CD4-positive, alpha-beta T cell treated with Interleukin-1 beta for 1 hour (primary cell): Measurements from ENCODE around the gene EYS.
"Not testable (repeated sequence)": the region's sequence is repeated elsewhere in the genome, so short reads cannot be mapped to it uniquely, and the experiment has no call there.

Experiments
- DNase-seq, 2 donors: peaks; one replicate each; pipeline ENCODE4 v3.0.0-alpha.2; 2020 to 2022

Gene EYS

DNA sequence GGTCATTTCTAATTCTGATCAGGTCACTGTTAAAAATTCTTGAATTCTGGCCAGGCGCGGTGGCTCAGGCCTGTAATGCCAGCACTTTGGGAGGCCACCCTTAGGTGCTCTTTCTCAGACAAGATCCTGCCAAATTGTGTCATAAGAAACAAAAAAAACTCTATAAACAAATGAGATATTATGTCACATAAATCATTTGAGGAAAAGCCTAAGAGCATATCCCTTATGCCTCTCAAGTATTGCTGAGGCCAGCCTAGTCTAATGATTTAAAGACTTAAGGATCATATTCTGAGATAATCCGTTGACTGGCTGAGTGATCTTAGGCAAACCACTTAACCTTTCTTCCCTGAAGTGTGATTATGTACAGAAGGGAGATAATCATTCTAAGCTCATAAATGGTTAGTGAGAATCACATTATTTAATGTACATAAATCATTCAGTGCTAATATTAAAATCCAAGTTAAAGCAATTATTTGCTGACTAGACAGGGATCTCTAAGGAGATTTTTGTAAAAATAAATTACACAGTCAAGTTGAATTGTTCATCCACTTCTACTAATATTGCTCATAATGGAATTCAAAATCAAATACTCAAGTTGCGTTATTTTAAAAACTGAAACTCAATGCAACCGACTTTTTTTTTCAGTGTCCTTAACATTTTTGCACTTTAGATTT is 1706.1 kb downstream of the EYS start:
- DNase-seq: no peak

DNA sequence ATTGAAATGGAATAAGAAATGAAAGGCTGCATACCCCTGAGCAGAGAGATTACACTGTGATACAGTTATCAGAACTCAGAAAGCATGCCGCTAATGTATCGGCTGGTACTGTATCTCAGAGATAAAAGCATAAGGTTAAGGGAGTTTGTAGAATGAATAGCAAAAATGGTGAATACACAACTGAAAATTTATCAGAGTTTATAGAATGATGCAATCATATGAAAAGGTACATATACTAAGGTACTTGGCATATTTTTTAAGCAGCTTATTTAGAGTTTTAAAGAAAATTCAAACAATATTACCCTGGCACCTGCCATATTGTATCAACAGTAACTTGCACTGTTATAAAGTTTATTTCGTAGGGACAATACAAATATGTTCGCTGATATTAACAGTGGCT is 1707.4 kb downstream of the EYS start:
- DNase-seq: no peak

DNA sequence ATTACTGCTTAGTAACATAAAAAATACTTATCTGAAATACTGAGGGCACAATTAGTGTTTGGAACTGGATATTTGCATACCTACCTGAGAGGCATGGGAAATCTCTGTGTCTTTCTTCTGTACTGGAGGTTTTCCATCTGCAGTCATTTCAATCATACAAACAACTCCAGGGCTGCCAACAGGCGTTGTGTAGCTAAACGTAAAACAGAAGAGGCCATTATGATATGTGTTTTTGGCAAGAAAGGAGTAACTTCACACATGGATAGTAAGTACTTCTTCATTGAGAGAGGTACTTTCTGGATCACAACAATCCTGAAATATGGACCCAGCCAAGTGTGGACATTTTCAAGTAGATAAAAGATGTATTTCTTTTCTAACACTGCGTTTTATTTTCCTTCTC is 1708.0 kb downstream of the EYS start:
- DNase-seq: no peak

DNA sequence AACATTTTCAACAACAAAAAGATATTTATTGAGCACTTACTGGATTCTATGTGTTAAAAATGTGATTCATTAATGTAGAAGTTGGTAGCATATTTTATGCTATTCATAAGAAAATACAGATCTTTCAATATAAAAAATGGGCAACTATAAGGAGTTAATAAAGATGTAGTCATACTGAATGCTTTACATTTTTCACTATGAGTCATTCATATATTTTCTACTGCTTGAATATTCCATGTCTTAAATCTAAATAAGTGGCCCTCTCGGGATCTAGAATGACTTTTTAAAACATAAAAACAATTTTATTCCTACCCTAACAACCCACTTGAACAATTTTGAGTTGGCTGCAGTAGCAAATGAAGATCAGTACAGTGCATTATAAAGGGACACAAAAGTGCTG is 1709.3 kb downstream of the EYS start:
- no peak for DNase-seq

DNA sequence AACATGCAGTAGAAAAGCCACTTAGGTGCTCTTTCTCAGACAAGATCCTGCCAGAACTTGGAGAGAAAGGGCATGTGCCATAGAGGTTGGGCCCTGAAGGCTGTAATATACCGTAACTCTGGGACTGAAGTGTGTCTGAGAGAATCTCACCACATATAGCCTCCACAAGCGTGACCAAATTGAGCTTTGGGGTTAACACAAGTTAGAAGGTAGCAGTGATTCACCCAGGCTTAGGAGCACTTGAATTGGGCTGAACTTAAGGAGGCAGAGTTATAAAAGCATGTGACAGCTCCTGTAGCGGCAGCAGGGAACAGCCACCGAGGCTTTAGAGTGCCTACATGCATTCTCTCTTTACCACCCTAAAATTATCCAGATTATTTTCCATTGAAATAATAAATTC is 1709.8 kb downstream of the EYS start:
- no peak for DNase-seq

DNA sequence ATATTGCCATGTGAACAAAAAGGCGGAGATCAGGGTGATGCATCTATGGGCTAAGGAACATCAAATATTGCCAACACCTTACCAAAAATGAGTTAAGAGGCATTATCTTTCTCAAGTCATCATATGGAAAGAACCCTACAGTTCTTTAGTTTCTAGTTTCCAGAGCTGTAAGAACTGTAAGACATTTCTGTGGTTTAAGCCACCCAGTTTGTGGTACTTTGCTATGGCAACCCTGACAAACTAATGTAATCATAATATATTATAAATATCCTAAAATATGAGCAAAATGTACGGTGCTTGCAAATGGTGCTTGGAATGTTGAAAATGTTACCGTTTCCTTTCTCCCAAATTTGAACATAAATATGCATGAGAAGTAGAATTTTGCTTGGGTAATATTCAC is 1721.8 kb downstream of the EYS start:
- no peak for DNase-seq

DNA sequence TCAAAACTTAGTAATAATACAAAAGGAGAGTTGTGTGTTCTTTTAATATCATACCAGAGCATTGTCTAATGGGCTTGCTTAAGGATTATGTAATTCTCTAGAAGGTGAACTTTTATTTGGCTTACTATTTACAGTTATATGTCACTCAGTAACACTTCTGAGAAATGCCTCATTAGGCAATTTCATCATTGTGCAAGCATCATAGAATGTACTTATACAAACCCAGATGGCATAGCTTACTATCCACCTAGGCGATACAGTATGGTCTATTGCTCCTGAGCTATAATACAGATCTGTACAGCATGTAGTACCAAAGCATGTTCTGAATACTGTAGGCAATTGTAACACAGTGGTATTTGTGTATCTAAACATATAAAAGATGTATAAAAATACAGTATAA is 1731.3 kb downstream of the EYS start:
- no peak for DNase-seq

DNA sequence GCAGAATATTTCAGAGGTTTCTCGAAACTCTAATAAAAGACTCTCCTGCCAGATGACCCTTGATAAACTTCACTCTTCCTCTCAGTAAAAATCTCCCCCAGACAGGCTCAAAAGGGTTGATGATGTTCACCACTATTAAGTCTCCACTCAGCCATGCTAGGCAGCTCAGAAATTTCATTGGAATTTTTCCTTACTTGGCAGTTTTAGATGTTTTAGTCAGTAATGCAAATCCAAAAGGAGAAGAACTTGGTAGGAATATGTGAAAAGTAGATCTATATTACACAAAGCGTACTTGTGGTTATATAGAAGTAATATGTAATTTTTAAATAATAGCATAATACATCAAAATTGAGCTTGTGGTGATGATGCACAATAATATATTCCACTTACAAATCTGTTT is 1738.4 kb downstream of the EYS start:
- no peak for DNase-seq

DNA sequence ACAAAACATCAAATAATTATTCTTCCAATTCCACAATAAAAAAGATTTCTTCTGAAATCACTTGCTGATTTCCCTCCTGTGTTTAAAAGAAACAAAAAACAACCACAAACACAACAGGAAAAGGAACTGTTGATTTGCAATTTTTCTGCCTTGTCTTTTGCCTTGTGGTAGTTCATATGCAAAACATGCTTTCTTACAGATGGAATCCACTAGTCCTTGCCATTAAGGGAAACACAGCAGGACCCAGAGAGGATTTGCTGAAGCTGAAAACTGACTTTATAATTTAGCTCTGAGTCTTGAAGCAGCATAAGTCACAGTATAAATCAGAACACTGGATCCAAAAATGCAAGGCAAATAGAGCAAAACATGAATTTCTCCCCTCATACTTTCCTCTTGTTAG is 1742.7 kb downstream of the EYS start:
- DNase-seq: no peak

DNA sequence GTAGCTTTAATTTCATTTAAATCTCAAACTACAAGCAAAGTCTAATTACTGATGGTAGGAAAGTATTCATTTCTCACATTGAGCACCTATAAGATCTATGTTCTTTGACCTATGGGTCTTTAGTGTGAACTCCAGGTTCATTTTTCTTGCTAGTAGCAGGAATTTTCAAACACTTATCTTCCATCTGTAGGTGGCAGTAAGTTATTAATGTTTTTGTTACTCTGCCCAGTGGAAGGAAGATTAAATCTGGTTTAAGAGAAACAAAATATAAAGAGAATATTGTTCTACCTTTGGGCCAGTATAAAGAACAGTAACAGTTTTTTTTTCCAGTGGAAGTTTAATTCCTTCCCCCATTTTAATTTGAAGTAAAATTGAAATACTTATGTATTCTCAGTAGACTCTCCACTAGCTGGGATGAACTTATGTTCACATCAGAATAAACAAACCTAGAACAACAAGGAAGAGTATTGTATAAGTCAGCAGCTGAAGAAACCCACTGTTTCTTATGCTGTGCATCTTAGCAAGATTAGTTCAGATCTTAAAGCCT is 1743.2 kb downstream of the EYS start:
- DNase-seq: no peak

DNA sequence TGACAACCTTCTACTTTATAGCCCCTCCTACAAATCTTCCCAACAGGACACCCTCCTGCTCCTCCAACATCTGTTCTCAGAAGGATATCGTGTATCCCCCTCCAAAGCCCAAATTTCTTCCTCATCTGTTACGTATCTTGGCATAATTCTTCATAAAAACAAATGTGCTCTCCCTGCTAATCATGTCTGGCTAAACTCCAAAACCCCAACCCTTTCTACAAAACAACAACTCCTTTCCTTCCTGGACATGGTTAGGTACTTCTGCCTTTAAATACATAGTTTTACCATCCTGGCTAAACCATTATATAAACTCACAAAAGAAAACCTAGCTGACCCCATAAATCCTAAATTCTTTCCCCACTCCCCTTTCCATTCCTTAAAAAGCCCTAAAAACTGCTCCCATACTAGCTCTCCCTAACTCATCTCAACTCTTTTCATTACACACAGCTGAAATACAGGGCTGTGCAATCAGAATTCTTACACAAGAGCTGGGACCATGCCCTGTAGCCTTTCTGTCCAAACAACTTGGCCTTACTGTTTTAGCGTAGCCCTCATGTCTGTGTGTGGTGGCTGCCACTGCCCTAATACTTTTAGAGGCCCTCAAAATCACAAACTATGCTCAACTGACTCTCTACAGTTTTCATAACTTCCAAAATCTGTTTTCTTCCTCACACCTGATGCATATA is 1753.5 kb downstream of the EYS start:
- not testable (repeated sequence) for DNase-seq

DNA sequence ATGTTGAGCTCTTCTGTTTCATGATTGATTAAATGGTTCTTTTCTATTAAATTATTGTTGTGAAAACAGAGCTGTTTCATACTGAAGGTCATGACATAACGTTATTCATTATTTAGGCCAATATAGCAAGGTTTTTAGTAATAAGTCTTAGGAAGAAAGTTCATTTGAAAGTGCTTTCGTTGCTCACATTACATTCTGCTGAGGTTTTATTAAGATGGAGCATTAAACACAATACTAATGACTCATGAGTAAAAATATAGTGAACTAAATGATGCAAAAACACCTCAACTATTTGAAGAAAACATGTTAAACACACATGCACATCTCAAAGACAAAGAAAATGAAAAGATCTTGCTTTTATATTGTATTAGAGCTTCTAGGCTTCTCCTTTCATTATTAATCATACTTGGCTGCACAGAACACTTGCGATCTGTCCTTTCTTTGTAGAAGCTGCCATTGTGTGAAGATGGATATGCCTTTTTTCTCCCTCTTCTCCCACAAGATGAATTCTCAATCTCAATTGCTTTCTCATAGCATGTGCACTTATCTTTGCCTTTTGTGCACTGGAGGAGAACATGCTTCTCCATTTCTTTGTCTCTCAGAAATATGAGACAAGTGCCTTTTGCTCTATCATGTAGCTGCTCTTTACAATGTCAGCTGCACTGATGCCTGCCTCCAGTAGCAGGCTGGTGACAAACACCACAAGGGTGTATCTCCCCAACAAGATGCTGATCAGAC is 1759.1 kb downstream of the EYS start:
- no peak for DNase-seq

DNA sequence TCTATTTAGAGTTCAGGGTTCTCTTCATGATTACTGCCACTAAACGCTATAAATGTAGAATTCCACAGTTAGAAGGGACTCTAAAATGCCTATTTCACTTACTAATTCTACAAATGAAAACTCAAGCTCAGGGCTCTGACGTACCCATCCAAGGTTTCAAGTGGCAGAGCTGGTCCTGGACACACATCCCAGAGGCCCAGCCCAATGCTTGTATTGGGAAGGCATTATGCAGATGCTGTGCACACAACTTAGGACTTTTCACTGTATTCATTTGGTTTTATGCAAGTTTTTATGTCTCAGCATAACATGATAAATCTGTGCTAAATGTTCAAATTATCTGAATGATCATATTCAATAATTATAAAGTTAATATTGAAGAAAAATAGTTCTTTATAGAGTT is 1761.0 kb downstream of the EYS start:
- DNase-seq: no peak

DNA sequence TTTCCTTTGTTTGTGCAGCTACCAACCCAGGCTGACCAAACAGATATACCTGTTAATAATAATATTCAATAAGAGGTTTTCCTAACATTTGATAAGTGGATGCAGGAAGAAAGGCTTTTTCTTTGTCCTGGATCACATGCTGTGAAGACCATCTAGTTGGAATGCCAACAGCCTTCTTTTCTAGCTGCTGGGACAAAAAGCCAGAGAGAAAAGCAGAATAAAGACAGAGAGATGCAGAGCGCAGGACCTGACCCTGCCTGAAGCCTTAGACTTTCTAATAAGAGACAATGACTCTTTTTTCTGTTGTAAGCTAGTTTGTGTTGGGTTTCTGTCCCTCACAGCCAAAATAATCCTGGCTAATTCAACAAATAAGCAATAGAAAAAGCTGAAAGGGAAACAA is 1763.2 kb downstream of the EYS start:
- DNase-seq: no peak

DNA sequence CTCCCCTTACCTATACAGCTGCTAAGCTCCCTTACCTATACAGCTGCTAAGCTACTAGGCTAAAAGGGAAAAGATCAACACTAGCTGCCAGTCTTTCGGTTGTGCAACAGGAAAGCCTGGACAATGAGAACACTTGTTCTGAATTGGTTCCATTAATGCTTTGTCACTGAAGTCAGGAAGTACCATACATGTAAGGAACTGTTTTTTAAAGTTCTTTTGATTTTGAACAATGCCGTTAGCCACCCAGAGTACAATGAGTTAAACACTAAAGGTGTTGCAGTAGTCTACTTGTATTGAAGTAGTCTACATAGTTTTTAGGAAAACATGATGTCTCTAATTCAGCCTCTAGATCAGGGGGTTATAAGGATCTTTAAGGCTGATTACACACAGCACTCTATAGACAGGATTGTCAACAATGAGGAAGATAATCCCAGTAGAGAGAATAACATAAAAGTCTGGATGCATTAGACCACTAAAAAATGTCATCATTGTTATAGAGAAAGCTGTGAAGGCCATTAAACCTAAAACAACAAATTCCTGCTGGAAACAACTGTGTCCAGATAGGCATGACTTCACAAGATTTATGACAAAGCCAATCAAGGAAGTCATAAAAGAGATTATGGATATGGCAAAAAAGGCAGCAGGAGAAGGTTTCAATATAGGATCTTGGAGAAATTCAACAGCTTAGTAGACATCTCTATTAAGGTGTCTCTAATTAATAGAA is 1765.1 kb downstream of the EYS start:
- DNase-seq: no peak

DNA sequence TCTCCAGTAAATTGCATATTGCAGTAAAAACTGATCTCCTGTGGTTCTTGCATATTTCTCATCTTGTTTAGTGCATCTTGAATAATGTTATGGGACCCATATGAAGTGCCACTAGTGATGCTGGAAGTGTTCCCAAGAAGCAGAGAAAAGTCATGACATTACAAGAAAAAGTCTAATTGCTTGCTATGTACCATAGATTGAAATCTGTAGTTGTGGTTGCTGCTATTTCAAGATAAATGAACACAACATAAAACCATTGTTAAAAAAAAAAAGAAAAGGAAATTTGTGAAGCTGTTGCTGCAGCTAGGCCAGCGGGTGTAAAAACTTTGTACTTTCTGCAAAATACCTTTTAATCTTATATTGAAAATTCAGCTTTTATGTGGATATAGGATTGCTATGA is 1767.0 kb downstream of the EYS start:
- no peak for DNase-seq

DNA sequence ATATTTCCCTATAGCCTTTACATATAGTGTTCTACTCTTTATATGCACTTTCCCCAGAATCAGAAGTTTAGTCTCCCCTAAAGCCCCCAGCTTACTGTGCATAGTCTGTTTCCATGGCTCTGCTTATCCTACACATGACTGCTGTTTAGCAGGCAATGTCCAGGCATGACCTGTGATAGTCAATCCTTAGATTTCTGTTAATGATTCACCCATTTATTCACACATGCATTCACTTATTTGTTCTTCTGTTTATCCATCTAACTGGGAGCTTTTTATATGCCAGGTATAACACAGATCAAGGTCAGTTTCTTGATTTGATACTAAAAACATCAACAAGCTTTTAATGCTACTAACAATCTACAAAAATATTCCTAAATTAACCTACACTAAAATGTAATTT is 1770.6 kb downstream of the EYS start:
- DNase-seq: no peak

DNA sequence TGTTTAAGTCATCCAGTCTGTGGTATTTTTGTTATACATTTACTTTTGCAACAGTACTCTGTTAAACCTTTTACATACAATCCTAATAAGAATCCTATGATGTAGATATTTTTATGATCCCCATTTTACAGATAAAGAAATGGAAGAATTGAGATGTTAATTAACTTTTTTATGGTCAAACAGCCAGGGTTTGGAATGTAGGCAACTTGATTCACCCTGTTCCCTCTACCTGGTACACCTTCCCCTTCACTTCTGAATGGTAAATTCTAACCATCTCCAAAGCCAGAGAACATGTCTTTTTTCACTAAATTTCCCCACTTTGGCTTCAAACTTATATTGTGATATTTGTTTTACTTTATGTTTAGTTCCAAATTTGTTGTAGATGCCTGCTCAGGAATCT is 1771.3 kb downstream of the EYS start:
- DNase-seq: no peak

DNA sequence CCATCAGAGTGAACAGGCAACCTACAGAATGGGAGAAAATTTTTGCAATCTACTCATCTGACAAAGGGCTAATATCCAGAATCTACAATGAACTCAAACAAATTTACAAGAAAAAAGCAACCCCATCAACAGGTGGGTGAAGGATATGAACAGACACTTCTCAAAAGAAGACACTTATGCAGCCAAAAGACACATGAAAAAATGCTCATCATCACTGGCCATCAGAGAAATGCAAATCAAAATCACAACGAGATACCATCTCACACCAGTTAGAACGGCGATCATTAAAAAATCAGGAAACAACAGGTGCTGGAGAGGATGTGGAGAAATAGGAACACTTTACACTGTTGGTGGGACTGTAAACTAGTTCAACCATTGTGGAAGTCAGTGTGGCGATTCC is 1773.1 kb downstream of the EYS start:
- DNase-seq: not testable (repeated sequence)

DNA sequence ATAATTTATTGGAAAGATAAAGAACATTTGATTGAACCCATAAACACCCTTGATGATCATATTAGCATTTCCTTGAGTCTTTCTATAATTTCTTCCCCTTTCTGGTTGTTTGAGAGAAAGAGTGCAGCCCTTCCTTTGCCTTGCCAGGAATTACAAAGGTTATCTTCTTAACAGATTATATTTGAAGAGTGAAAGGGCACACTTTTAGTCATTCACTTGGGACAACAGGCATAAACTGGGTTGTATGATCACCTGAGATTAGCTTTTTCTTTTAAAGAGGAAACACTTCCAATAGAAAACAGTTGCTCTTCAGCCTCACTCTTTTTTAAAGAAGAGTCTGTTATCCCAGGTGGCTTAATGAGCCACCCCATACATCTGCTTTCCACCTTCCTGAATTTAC is 1776.2 kb downstream of the EYS start:
- no peak for DNase-seq

DNA sequence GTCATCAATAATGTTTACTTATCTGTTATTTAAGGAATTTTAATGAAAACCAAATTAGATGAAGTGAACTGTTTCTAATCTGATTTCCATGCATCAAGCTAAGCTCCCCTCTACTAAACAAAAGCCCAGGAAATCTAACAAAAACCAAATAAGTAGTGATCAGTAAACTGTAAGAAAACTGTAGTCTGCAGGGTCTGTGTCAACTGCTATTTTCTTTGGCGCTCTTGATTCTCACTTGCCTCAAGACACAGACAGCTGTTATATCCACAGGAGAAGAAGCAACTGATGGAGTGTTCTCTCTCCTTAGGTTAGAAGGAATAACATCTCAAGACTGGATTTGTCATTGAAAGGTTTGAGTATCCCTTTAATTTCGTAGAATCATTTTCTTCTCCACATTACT is 1777.9 kb downstream of the EYS start:
- no peak for DNase-seq

DNA sequence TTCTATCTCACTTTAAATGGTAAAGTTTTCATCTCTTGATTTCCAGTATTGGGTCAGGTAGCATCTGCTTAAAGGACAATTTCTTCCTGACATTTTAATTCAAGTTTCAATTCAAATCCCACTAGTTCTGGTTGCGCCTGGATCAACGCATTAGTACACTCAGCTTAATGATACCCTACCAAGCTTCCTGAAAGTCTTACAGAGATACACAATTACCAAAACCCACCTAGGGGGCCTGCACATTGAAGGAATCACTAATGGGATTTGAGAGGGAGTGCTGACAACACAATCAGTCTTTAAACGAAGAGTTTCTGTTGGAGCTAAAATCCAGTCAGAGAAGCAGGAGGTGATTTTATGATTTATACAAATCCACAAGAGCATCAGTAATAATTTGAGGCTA is 1778.4 kb downstream of the EYS start:
- no peak for DNase-seq
